Hypothalamus (tissue), 51 donors: ENCODE measurements around the gene JADE2.

Experiments used
- DNase-seq, 51 donors: peaks; one replicate each; lab custom pipeline; 2025; lab: John Stamatoyannopoulos, UW

The JADE2 gene

DNA sequence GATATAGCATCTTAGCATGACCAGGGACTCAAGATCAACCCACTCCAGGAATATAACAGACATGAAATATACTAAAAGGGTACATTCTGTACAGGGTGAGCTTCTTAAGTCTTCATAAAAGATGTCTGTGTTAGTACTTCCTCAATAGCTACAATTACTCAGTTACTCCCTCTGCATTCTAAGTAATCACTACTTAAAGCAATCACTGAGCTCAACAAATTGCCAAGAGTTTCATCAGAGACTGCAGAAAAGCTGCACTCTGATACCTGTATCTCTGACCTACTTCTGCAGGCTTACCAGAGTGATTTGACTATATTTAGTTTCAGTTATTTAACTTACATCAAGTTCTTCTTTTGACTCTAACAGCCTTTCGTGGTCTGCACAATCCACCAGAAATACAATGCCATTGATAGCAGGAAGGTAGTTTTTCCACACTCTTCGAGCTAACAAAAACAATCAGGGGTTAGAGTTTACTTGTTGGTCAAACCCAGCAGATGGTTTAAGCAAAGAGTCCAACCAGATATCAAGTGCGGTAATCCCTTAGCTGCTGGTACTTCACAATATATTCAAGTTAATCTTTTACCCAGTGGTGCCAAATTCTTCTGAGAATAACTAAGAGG is 83.9 kb downstream of the JADE2 start:
- DNase-seq, result no peak

- DNase-seq, result no peak
Measured at GRCh38 chr5:134610725-134611124, 85.3 kb downstream of the JADE2 start.

- DNase-seq, result no peak
Measured at GRCh38 chr5:134611515-134611914, 86.0 kb downstream of the JADE2 start.

DNA sequence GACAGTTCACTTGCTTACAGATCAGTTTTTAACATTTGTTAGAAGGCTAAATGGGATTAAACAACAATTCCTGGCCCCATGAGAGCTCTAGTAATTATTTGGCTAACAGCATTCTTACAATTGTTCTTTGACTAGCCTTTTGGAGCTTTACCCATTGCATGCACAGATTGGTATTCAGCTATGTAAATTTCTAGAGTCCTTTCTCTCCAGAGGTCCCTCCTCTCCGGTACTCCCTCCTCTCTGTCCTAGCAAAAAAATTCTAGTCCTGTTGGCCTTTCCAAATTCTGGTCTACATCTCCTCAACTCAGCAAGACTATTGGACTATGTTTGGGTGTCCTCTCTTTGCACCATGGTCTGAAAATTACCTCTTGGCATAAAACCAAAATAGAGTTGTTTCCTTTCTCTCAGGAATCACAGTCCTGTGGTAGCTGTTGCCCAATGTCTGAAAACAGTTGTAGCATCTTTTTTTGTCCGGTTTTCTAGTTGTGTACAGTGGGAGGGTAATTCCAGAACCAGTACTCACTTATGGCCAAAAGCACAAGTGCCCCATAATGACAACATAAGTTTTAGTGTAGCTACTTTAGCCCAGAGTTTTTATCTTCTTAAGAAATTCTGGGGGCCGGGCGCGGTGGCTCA is 89.1 kb downstream of the JADE2 start:
- DNase-seq, result no peak

DNA sequence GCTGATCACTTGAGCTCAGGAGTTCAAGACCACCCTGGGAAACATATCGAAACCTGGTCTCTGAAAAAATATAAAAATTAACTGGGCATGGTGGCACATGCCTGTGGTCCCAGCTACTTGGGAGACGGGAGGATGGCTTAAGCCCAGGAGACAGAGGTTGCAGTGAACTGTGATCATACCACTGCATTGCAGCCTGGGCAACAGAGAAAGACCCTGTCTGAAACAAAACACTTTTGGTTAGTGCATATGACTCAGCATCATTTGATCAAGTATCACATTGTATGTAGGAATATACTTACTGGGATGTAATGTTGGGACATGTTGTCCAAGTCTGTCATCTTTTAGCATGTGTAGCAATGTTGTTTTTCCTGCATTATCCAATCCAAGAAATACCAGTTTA is 95.2 kb downstream of the JADE2 start:
- no peak for DNase-seq

GRCh38 chr5:134625559-134625958 is 100.1 kb downstream of the JADE2 start:
- no peak for DNase-seq

- DNase-seq, result no peak
Measured at GRCh38 chr5:134626369-134627014, 101.0 kb downstream of the JADE2 start.
